Stimulated activated CD4-positive, alpha-beta T cell treated with anti-CD3 and anti-CD28 coated beads, Interleukin-15, amount 100 ng/mL, for 48 hours (primary cell): ENCODE measurements around the gene SMAD1.

ENCODE experiments used
- DNase-seq, 2 donors: peaks; one replicate each; pipeline ENCODE4 v3.0.0-alpha.2; 2020; ENCODE audit warnings: low read depth in 2 of 2

Gene SMAD1

GRCh38 chr4:145481164-145481941 is at the start of gene SMAD1:
Gene SMAD1, plus strand, starts transcription at chr4:145481853. Its CDS starts 32,761 bp downstream, at chr4:145514614.
- peak; percentile 21 to 33 for DNase-seq

GRCh38 chr4:145433684-145434083 is 48.0 kb upstream of the SMAD1 start:
- no peak for DNase-seq

- DNase-seq, result no peak
Observed at GRCh38 chr4:145435646-145436045, 46.0 kb upstream of the SMAD1 start.

- no peak for DNase-seq
Observed at GRCh38 chr4:145436114-145436513, 45.5 kb upstream of the SMAD1 start.

- no peak for DNase-seq
Observed at GRCh38 chr4:145436796-145437195, 44.9 kb upstream of the SMAD1 start.

GRCh38 chr4:145437466-145437865 is 44.2 kb upstream of the SMAD1 start:
- DNase-seq, result no peak

- no peak for DNase-seq
Observed at GRCh38 chr4:145438298-145438697, 43.4 kb upstream of the SMAD1 start.

- no peak for DNase-seq
Observed at GRCh38 chr4:145440292-145441007, 41.2 kb upstream of the SMAD1 start.

- DNase-seq, result no peak
Observed at GRCh38 chr4:145446184-145446583, 35.5 kb upstream of the SMAD1 start.

GRCh38 chr4:145451895-145452294 is 29.8 kb upstream of the SMAD1 start:
- no peak for DNase-seq

GRCh38 chr4:145452447-145453162 is 29.0 kb upstream of the SMAD1 start:
- DNase-seq, result no peak

- DNase-seq, result no peak
Observed at GRCh38 chr4:145453163-145453520, 28.5 kb upstream of the SMAD1 start.

GRCh38 chr4:145473203-145473602 is 8.4 kb upstream of the SMAD1 start:
- DNase-seq, result no peak

GRCh38 chr4:145480257-145480656 is 1.4 kb upstream of the SMAD1 start:
- DNase-seq, result no peak

- no peak for DNase-seq
Observed at GRCh38 chr4:145481942-145482208, 222 bp downstream of the SMAD1 start.

- peak; percentile 47 to 62 for DNase-seq
Observed at GRCh38 chr4:145482209-145483037, 770 bp downstream of the SMAD1 start.

GRCh38 chr4:145483514-145483913 is 1.9 kb downstream of the SMAD1 start:
- no peak for DNase-seq

GRCh38 chr4:145484225-145484846 is 2.7 kb downstream of the SMAD1 start:
- DNase-seq, result no peak

- DNase-seq, result no peak
Observed at GRCh38 chr4:145485120-145485519, 3.5 kb downstream of the SMAD1 start.

GRCh38 chr4:145486603-145487002 is 5.0 kb downstream of the SMAD1 start:
- no peak for DNase-seq

- no peak for DNase-seq
Observed at GRCh38 chr4:145487631-145488030, 6.0 kb downstream of the SMAD1 start.

GRCh38 chr4:145488310-145488709 is 6.7 kb downstream of the SMAD1 start:
- DNase-seq, result no peak
